ENCODE results near the gene NHERF2.

The NHERF2 gene

GRCh38 chr16:2035431-2036199 lies 8.9 kb downstream of the NHERF2 start:
- Histone ChIP-seq H2BK5ac (ENCODE audit: low read length) (peak overlapping the region; percentile 66), H3K4me3 (ENCODE audit: low read length in 2 of 2) (no peak overlapping the region), H3K14ac (ENCODE audit: low read length) (peak overlapping the region; percentile 82), H3K4me1 (ENCODE audit: control insufficient read depth in 2 of 2, insufficient read depth in 1 of 2, low read depth in 1 of 2, low read length in 2 of 2) (peaks cover 7 to 29% of the 10 kb centered on the region in 2 donors), H3K36me3 (replicated peaks in 1 of 2; ENCODE audit: control insufficient read depth in 2 of 2, insufficient read depth in 2 of 2, low read length in 2 of 2) (peaks cover 0 to 2% of the 10 kb centered on the region in 2 donors), H3K4ac (ENCODE audit: low read length) (no peak overlapping the region), H2AK5ac (ENCODE audit: low read depth, low read length) (peak overlapping the region; percentile 75), H3K79me1 (ENCODE audit: low read depth, low read length) (peaks cover 5% of the 10 kb centered on the region), H4K91ac (ENCODE audit: low read depth, low read length, poor library complexity) (no peak overlapping the region), H2BK120ac (ENCODE audit: low read depth, low read length) (peak overlapping the region; percentile 72), H3K9me3 (replicated peaks in 1 of 2; ENCODE audit: control insufficient read depth in 2 of 2, insufficient read depth in 1 of 2, low read depth in 1 of 2, low read length in 2 of 2) (no peaks in the 10 kb centered on the region), H3K4me2 (ENCODE audit: insufficient read depth, low read length, poor library complexity, severe bottlenecking) (no peak overlapping the region), H3K9ac (ENCODE audit: low read depth, low read length, poor library complexity) (peak overlapping the region; percentile 60), H3K23ac (ENCODE audit: low read depth, low read length, poor library complexity) (peak overlapping the region; percentile 85), H2BK12ac (ENCODE audit: low read length) (peak overlapping the region; percentile 73), H2BK15ac (ENCODE audit: low read length) (no peak overlapping the region), H3K27ac (replicated peaks; ENCODE audit: low read length) (peak overlapping the region; percentile 24), H2AFZ (ENCODE audit: low read length) (peak overlapping the region; percentile 35), H3K27me3 (ENCODE audit: control insufficient read depth in 3 of 3, insufficient read depth in 3 of 3, low read depth in 1 of 3, low read length in 3 of 3) (no peaks in the 10 kb centered on the region), H4K8ac (ENCODE audit: low read depth, low read length) (peak overlapping the region; percentile 43), H3K18ac (ENCODE audit: low read length) (peak overlapping the region; percentile 85)
- WGBS, 2 donors (ENCODE audit: extremely low coverage in 2 of 2, insufficient read length in 2 of 2, insufficient replicate concordance in 1 of 2), result no CpG with 5 or more reads among the region's 34 CpGs
- DNase-seq (ENCODE audit: low spot score), result no peak

DNA sequence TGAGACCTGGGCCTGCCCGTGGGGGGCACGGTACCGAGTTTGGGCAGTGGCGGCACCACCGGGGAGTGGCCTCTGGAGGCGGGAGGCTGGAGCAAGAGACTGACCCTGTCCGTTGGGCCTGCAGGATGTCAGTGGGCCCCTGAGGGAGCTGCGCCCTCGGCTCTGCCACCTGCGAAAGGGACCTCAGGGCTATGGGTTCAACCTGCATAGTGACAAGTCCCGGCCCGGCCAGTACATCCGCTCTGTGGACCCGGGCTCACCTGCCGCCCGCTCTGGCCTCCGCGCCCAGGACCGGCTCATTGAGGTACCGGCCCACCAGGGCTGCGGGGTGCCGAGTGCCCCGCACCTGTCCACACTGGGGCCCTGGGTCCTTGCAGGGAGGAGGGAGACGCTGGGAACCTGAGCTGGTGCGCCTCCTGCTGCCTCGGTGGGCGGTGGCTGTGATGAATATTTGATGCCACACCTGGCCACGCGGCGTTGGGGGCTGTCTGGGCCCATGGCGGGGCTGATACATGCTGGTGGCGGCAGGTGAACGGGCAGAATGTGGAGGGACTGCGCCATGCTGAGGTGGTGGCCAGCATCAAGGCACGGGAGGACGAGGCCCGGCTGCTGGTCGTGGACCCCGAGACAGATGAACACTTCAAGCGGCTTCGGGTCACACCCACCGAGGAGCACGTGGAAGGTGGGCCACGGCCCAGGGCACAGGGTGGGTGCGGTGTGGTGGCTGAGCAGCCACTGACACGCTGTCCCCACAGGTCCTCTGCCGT lies 9.7 kb downstream of the NHERF2 start:
- peak overlapping the region; percentile 24 for H3K27ac ChIP-seq (replicated peaks; ENCODE audit: low read length)
- H3K79me1 ChIP-seq (ENCODE audit: low read depth, low read length), result peaks cover 5% of the 10 kb centered on the region
- peak overlapping the region; percentile 66 for H2BK5ac ChIP-seq (ENCODE audit: low read length)
- no peak for DNase-seq (ENCODE audit: low spot score)
- no peak overlapping the region for H4K91ac ChIP-seq (ENCODE audit: low read depth, low read length, poor library complexity)
- no peak overlapping the region for H3K4me2 ChIP-seq (ENCODE audit: insufficient read depth, low read length, poor library complexity, severe bottlenecking)
- H3K9ac ChIP-seq (ENCODE audit: low read depth, low read length, poor library complexity), result no peak overlapping the region
- no peaks in the 10 kb centered on the region for H3K9me3 ChIP-seq (replicated peaks in 1 of 2; ENCODE audit: control insufficient read depth in 2 of 2, insufficient read depth in 1 of 2, low read depth in 1 of 2, low read length in 2 of 2)
- H2BK15ac ChIP-seq (ENCODE audit: low read length), result peak overlapping the region; percentile 75
- H4K8ac ChIP-seq (ENCODE audit: low read depth, low read length), result peak overlapping the region; percentile 43
- H2AK5ac ChIP-seq (ENCODE audit: low read depth, low read length), result peak overlapping the region; percentile 81
- no peak overlapping the region for H3K4me3 ChIP-seq (ENCODE audit: low read length in 2 of 2)
- no peak overlapping the region for H3K18ac ChIP-seq (ENCODE audit: low read length)
- H2BK120ac ChIP-seq (ENCODE audit: low read depth, low read length), result no peak overlapping the region
- peak overlapping the region; percentile 65 for H3K23ac ChIP-seq (ENCODE audit: low read depth, low read length, poor library complexity)
- peak overlapping the region; percentile 35 for H2AFZ ChIP-seq (ENCODE audit: low read length)
- H3K27me3 ChIP-seq (ENCODE audit: control insufficient read depth in 3 of 3, insufficient read depth in 3 of 3, low read depth in 1 of 3, low read length in 3 of 3), result no peaks in the 10 kb centered on the region
- H2BK12ac ChIP-seq (ENCODE audit: low read length), result peak overlapping the region; percentile 84
- H3K4me1 ChIP-seq (ENCODE audit: control insufficient read depth in 2 of 2, insufficient read depth in 1 of 2, low read depth in 1 of 2, low read length in 2 of 2), result peaks cover 7 to 29% of the 10 kb centered on the region in 2 donors
- peak overlapping the region; percentile 76 for H3K4ac ChIP-seq (ENCODE audit: low read length)
- H3K36me3 ChIP-seq (replicated peaks in 1 of 2; ENCODE audit: control insufficient read depth in 2 of 2, insufficient read depth in 2 of 2, low read length in 2 of 2), result peaks cover 0 to 2% of the 10 kb centered on the region in 2 donors
- H3K14ac ChIP-seq (ENCODE audit: low read length), result peak overlapping the region; percentile 82
- WGBS, 2 donors (ENCODE audit: extremely low coverage in 2 of 2, insufficient read length in 2 of 2, insufficient replicate concordance in 1 of 2), result no CpG with 5 or more reads among the region's 47 CpGs

GRCh38 chr16:2037115-2037514 lies 10.4 kb downstream of the NHERF2 start:
- no peak overlapping the region for H3K27ac ChIP-seq (replicated peaks; ENCODE audit: low read length)
- no peak overlapping the region for H3K4me2 ChIP-seq (ENCODE audit: insufficient read depth, low read length, poor library complexity, severe bottlenecking)
- no peaks in the 10 kb centered on the region for H3K27me3 ChIP-seq (ENCODE audit: control insufficient read depth in 3 of 3, insufficient read depth in 3 of 3, low read depth in 1 of 3, low read length in 3 of 3)
- H3K36me3 ChIP-seq (replicated peaks in 1 of 2; ENCODE audit: control insufficient read depth in 2 of 2, insufficient read depth in 2 of 2, low read length in 2 of 2), result peaks cover 0 to 2% of the 10 kb centered on the region in 2 donors
- no peak overlapping the region for H2AFZ ChIP-seq (ENCODE audit: low read length)
- H4K8ac ChIP-seq (ENCODE audit: low read depth, low read length), result no peak overlapping the region
- peaks cover 7 to 29% of the 10 kb centered on the region in 2 donors for H3K4me1 ChIP-seq (ENCODE audit: control insufficient read depth in 2 of 2, insufficient read depth in 1 of 2, low read depth in 1 of 2, low read length in 2 of 2)
- no peak for DNase-seq (ENCODE audit: low spot score)
- peak overlapping the region; percentile 70 for H3K9ac ChIP-seq (ENCODE audit: low read depth, low read length, poor library complexity)
- no peak overlapping the region for H2BK120ac ChIP-seq (ENCODE audit: low read depth, low read length)
- no peak overlapping the region for H3K4ac ChIP-seq (ENCODE audit: low read length)
- H3K4me3 ChIP-seq (ENCODE audit: low read length in 2 of 2), result no peak overlapping the region
- H3K14ac ChIP-seq (ENCODE audit: low read length), result no peak overlapping the region
- H4K91ac ChIP-seq (ENCODE audit: low read depth, low read length, poor library complexity), result no peak overlapping the region
- H2BK15ac ChIP-seq (ENCODE audit: low read length), result no peak overlapping the region
- no peaks in the 10 kb centered on the region for H3K9me3 ChIP-seq (replicated peaks in 1 of 2; ENCODE audit: control insufficient read depth in 2 of 2, insufficient read depth in 1 of 2, low read depth in 1 of 2, low read length in 2 of 2)
- no peak overlapping the region for H3K23ac ChIP-seq (ENCODE audit: low read depth, low read length, poor library complexity)
- H3K18ac ChIP-seq (ENCODE audit: low read length), result no peak overlapping the region
- no peak overlapping the region for H2BK5ac ChIP-seq (ENCODE audit: low read length)
- H2BK12ac ChIP-seq (ENCODE audit: low read length), result no peak overlapping the region
- H2AK5ac ChIP-seq (ENCODE audit: low read depth, low read length), result no peak overlapping the region
- no CpG with 5 or more reads among the region's 15 CpGs for WGBS, 2 donors (ENCODE audit: extremely low coverage in 2 of 2, insufficient read length in 2 of 2, insufficient replicate concordance in 1 of 2)
- H3K79me1 ChIP-seq (ENCODE audit: low read depth, low read length), result peaks cover 5% of the 10 kb centered on the region

Measured in neuronal stem cell (in vitro differentiated cells).